ENCODE measurements around the gene ZBTB47.

- TF ChIP-seq EZH2 (IDR thresholded peaks at IDR 0.05; ENCODE audit: borderline replicate concordance, insufficient read depth, low read length, poor library complexity, severe bottlenecking) (no peak), CTCF (IDR thresholded peaks at IDR 0.05; ENCODE audit: poor library complexity, severe bottlenecking) (no peak), POLR2AphosphoS5 (IDR thresholded peaks at IDR 0.05) (no peak), RAD21 (conservative IDR thresholded peaks at IDR 0.05) (no peak), EP300 (conservative IDR thresholded peaks at IDR 0.05; ENCODE audit: poor library complexity, severe bottlenecking) (no peak), TAF1 (IDR thresholded peaks at IDR 0.05; ENCODE audit: low read depth) (no peak), SMC3 (conservative IDR thresholded peaks at IDR 0.05; ENCODE audit: poor library complexity) (no peak), MXI1 (conservative IDR thresholded peaks at IDR 0.05; ENCODE audit: poor library complexity, severe bottlenecking) (no peak)
- TF ChIP-seq, protein P1, sequence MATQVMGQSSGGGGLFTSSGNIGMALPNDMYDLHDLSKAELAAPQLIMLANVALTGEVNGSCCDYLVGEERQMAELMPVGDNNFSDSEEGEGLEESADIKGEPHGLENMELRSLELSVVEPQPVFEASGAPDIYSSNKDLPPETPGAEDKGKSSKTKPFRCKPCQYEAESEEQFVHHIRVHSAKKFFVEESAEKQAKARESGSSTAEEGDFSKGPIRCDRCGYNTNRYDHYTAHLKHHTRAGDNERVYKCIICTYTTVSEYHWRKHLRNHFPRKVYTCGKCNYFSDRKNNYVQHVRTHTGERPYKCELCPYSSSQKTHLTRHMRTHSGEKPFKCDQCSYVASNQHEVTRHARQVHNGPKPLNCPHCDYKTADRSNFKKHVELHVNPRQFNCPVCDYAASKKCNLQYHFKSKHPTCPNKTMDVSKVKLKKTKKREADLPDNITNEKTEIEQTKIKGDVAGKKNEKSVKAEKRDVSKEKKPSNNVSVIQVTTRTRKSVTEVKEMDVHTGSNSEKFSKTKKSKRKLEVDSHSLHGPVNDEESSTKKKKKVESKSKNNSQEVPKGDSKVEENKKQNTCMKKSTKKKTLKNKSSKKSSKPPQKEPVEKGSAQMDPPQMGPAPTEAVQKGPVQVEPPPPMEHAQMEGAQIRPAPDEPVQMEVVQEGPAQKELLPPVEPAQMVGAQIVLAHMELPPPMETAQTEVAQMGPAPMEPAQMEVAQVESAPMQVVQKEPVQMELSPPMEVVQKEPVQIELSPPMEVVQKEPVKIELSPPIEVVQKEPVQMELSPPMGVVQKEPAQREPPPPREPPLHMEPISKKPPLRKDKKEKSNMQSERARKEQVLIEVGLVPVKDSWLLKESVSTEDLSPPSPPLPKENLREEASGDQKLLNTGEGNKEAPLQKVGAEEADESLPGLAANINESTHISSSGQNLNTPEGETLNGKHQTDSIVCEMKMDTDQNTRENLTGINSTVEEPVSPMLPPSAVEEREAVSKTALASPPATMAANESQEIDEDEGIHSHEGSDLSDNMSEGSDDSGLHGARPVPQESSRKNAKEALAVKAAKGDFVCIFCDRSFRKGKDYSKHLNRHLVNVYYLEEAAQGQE (IDR thresholded peaks at IDR 0.05; ENCODE audit: borderline replicate concordance), result no peak
These were observed 51.7 kb downstream of the ZBTB47 start for GRCh38 chr3:42705058-42705767.
